ENCODE data around the gene ALCAM.

The ALCAM gene

GRCh38 chr3:105622169-105622568, 255.5 kb downstream of the ALCAM start:
- H3K4me3 ChIP-seq: no peak overlapping the region
- no peak for TF ChIP-seq Cebpa-rat (IDR thresholded peaks at IDR 0.05)
- H3K9me3 ChIP-seq (replicated peaks in 1 of 11): no peaks in the 10 kb centered on the region
- no peak overlapping the region for H3K9ac ChIP-seq
- H4K20me1 ChIP-seq: no peaks in the 10 kb centered on the region
- H3K4me1 ChIP-seq: peaks cover 0 to 20% (median 0%) of the 10 kb centered on the region in 10 experiments; a peak in 4 of 20 replicates
- no peaks in the 10 kb centered on the region for H3K36me3 ChIP-seq
- no peak overlapping the region for H3K27ac ChIP-seq
- no peaks in the 10 kb centered on the region for H3K27me3 ChIP-seq
- peak overlapping the region in 2 of 11 experiments; percentile 29 to 39; a peak in 3 of 22 replicates for H3K4me2 ChIP-seq
